ENCODE results near the gene FER1L5. TPM values are rescaled to one million over a fixed set of nuclear protein-coding genes. Genes with fewer than 3 reads are reported as not detected.

FER1L5 gene
- total and polyA plus RNA-seq, 2 donors (not counting 3 experiments of a cell fraction or from before 2014, with no cell fraction given) = not detected

DNA sequence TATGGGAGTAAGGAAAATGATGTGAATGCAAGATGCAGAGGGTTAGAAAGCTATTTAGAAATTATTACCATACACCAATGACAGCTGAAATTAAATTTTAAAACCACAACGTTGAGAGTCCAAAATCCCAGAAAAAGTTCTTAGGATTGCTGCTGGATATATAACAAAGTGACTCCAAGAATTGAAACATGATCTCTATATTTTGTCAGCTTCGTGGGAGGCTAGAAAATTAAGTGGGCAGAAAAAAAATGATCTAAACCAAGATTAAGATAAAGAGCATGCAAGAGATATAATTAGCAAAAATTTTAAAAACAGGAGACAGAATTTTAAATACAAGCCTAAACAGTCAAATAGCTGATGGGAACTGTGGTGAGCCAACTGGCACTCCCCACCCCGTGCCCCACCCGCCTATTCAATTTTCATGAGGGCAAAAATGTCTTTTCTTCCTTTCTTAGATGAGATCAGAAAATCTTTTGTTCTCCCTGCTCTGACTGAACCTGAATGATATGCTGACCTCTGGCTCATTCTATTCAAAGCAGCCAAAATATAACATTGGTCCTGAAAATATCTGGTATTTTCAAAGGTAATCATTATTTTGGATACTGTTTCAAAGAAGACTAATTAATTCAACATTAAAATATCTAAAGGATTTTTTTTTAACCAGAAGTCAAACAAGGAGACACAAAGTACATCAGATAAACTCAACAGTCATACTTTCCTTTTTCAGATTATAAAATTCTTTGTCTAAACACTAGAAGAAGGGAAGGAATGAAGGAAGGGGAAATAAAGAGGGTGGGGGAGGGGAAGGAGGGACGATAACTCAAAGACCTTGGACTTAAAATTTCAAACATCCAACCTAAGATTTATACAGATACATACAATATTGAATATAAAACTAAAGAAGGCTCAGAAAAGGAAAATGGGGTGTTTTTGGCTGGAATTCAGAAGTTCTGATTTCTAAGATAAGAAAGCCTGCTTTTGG is 16.7 kb upstream of the FER1L5 start:
- peaks cover 10% of the 10 kb centered on the region for H3K79me2 ChIP-seq (ENCODE audit: control insufficient read depth, insufficient read depth, low read length)
- intact Hi-C loops (cut with micrococcal nuclease) (no loop called here), dilution Hi-C loops (cut with MboI; ENCODE audit: extremely low pct_ligation_motif_present, low sequenced_read_pairs) (no loop called here)
- TF ChIP-seq GATA2 (IDR thresholded peaks at IDR 0.05; ENCODE audit: insufficient read depth, insufficient read length, low read depth, low read length) (no peak), EZH2 (IDR thresholded peaks at IDR 0.05; ENCODE audit: borderline replicate concordance, low read depth, low read length, severe bottlenecking) (no peak), JUN (IDR thresholded peaks at IDR 0.05; ENCODE audit: borderline replicate concordance, insufficient read depth, insufficient read length, low read depth) (no peak), POLR2AphosphoS5 (IDR thresholded peaks at IDR 0.05; ENCODE audit: insufficient read depth, low read depth, low read length) (no peak), MYC (IDR thresholded peaks at IDR 0.05; ENCODE audit: low read depth, low read length) (no peak)
- TF ChIP-seq, protein P1, sequence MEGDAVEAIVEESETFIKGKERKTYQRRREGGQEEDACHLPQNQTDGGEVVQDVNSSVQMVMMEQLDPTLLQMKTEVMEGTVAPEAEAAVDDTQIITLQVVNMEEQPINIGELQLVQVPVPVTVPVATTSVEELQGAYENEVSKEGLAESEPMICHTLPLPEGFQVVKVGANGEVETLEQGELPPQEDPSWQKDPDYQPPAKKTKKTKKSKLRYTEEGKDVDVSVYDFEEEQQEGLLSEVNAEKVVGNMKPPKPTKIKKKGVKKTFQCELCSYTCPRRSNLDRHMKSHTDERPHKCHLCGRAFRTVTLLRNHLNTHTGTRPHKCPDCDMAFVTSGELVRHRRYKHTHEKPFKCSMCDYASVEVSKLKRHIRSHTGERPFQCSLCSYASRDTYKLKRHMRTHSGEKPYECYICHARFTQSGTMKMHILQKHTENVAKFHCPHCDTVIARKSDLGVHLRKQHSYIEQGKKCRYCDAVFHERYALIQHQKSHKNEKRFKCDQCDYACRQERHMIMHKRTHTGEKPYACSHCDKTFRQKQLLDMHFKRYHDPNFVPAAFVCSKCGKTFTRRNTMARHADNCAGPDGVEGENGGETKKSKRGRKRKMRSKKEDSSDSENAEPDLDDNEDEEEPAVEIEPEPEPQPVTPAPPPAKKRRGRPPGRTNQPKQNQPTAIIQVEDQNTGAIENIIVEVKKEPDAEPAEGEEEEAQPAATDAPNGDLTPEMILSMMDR (IDR thresholded peaks at IDR 0.05; ENCODE audit: extremely low read depth in 1 of 2, insufficient read depth in 1 of 2, low read depth in 1 of 2, low read length in 2 of 2) = no peak
- no peaks in the 10 kb centered on the region for H3K27me3 ChIP-seq (ENCODE audit: control insufficient read depth in 2 of 2, insufficient read depth in 2 of 2, low read length in 2 of 2)
- H2AFZ ChIP-seq (ENCODE audit: low read depth, low read length) = no peak overlapping the region
- ChIA-PET POLR2A (interaction anchor here (1.7 kb wide), 1 partner anchor 12 kb away, joined by 5 read pairs; the partner anchor contains the start of gene KANSL3), CTCF (interaction anchor here (1.1 to 1.6 kb wide), 2 partner anchors 72 to 136 kb away, joined by 3 to 7 read pairs; no protein-coding TSS in a partner anchor)
- peak overlapping the region; percentile 84 for H3K4me2 ChIP-seq (ENCODE audit: insufficient read depth, low read length)
- H3K4me3 ChIP-seq (replicated peaks in 1 of 3; ENCODE audit: insufficient read depth in 1 of 3, low read depth in 1 of 3, low read length in 3 of 3) = no peak overlapping the region
- peak overlapping the region; percentile 63 for H3K9ac ChIP-seq (replicated peaks; ENCODE audit: extremely low read depth, insufficient read depth, low read length)
- peaks cover 19% of the 10 kb centered on the region for H3K4me1 ChIP-seq (ENCODE audit: control insufficient read depth, extremely low read depth, insufficient read depth, low read length)
- H4K20me1 ChIP-seq (replicated peaks; ENCODE audit: control insufficient read depth, extremely low read depth, insufficient read depth, low read length) = no peaks in the 10 kb centered on the region
- FAIRE-seq (no peak), DNase-seq (ENCODE audit: low read depth, low spot score) (peak; percentile 57)
- no peaks in the 10 kb centered on the region for H3K9me3 ChIP-seq (replicated peaks; ENCODE audit: control insufficient read depth, insufficient read depth, low read length)
- H3K9me1 ChIP-seq (replicated peaks; ENCODE audit: control insufficient read depth, extremely low read depth, insufficient read depth, low read length) = no peaks in the 10 kb centered on the region
- peaks cover 0 to 20% of the 10 kb centered on the region in 2 experiments for H3K36me3 ChIP-seq (ENCODE audit: control insufficient read depth in 2 of 2, extremely low read depth in 1 of 2, insufficient read depth in 2 of 2, low read length in 2 of 2)
- peak overlapping the region; percentile 70 for H3K27ac ChIP-seq (ENCODE audit: insufficient read depth, low read depth, low read length)
- no TSS peak for BruUV-seq (replicated peaks)

Measured in endothelial cell of umbilical vein (primary cell).